Neural cell (in vitro differentiated cells): ENCODE measurements around the gene PDE4A. TPM values are rescaled to one million over a fixed set of nuclear protein-coding genes. Genes with fewer than 3 reads are reported as not detected.
"Not testable (repeated sequence)": the region's sequence is repeated elsewhere in the genome, so short reads cannot be mapped to it uniquely, and the experiment has no call there.

ENCODE experiments used
- H2AFZ ChIP-seq: fragments of 200-600, 300-800 bp; sonication (generic), shearing (Covaris generic); 2 replicates; pipeline ENCODE4 v1.6.0; 2014; ENCODE audit warnings: low read depth, mild to moderate bottlenecking, antibody characterized with exemption, low read length, moderate library complexity
- H3F3A ChIP-seq: fragments of 200-600 bp; shearing (Covaris generic); 2 replicates; pipeline ENCODE4 v1.6.1; 2016; ENCODE audit warnings: mild to moderate bottlenecking, moderate library complexity, mixed read lengths, antibody characterized with exemption, low read length; ENCODE audit not compliant: insufficient read depth, poor library complexity, severe bottlenecking
- H3K27ac ChIP-seq: fragments of 200-600, 300-800 bp; sonication (generic), shearing (Covaris generic); 2 replicates; pipeline ENCODE4 v1.5.1; 2014; ENCODE audit warnings: mild to moderate bottlenecking, low read length, moderate library complexity
- H3K27me3 ChIP-seq: fragments of 300-800, 200-600 bp; sonication (generic), shearing (Covaris generic); 2 replicates; pipeline ENCODE4 v1.6.0; 2014; ENCODE audit warnings: mild to moderate bottlenecking, low read depth, low read length, moderate library complexity; ENCODE audit not compliant: insufficient read depth
- H3K36me3 ChIP-seq: fragments of 300-800, 200-600 bp; sonication (generic), shearing (Covaris generic); 2 replicates; pipeline ENCODE4 v1.5.1; 2014; ENCODE audit warnings: mild to moderate bottlenecking, antibody characterized with exemption, low read length, moderate library complexity; ENCODE audit not compliant: insufficient read depth
- H3K4me2 ChIP-seq: fragments of 300-800, 200-600 bp; sonication (generic), shearing (Covaris generic); 2 replicates; pipeline ENCODE4 v1.6.0; 2014; ENCODE audit warnings: mild to moderate bottlenecking, low read length
- H3K4me3 ChIP-seq: fragments of 300-800, 200-600 bp; sonication (generic), shearing (Covaris generic); 2 replicates; pipeline ENCODE4 v1.5.1; 2014; ENCODE audit warnings: mild to moderate bottlenecking, low read length, moderate library complexity
- H3K79me2 ChIP-seq: fragments of 200-600 bp; shearing (Covaris generic); replicated peaks from 2 replicates; pipeline ENCODE4 v1.6.0; 2014; ENCODE audit warnings: mild to moderate bottlenecking, low read length, moderate library complexity; ENCODE audit not compliant: insufficient read depth
- H3K9ac ChIP-seq: fragments of 300-800, 200-600 bp; sonication (generic), shearing (Covaris generic); 2 replicates; pipeline ENCODE4 v1.6.1; 2016; ENCODE audit warnings: mild to moderate bottlenecking, low read length, mixed read lengths
- H3K9me2 ChIP-seq: fragments of 200-600 bp; shearing (Covaris generic); 2 replicates; pipeline ENCODE4 v1.6.1; 2016; ENCODE audit warnings: mild to moderate bottlenecking, low read length, mixed read lengths; ENCODE audit not compliant: insufficient read depth
- H3K9me3 ChIP-seq: fragments of 200-600, 300-800 bp; sonication (generic), shearing (Covaris generic); 2 replicates; pipeline ENCODE4 v1.6.1; 2016; ENCODE audit warnings: mild to moderate bottlenecking, mixed run types, low read length, moderate library complexity, mixed read lengths
- H4K20me1 ChIP-seq: fragments of 200-600 bp; shearing (Covaris generic); 2 replicates; pipeline ENCODE4 v1.6.1; 2016; ENCODE audit warnings: mild to moderate bottlenecking, mixed run types; ENCODE audit not compliant: insufficient read depth
- CTCF ChIP-seq: fragments of 450-650 bp; IDR thresholded peaks from 2 replicates; pipeline ENCODE4 v1.5.1; 2014; ENCODE audit warnings: antibody characterized with exemption, mild to moderate bottlenecking, moderate library complexity; ENCODE audit not compliant: poor library complexity, severe bottlenecking
- EP300 ChIP-seq: fragments of 450-650 bp; conservative IDR thresholded peaks from 2 replicates; pipeline ENCODE4 v1.6.1; 2014; ENCODE audit warnings: antibody characterized with exemption, mild to moderate bottlenecking, moderate library complexity; ENCODE audit not compliant: poor library complexity, severe bottlenecking
- EZH2 ChIP-seq: fragments of 200-600, 300-800 bp; shearing (Covaris generic), sonication (generic); IDR thresholded peaks from 2 replicates; pipeline ENCODE4 v1.6.1; 2014; ENCODE audit warnings: antibody characterized with exemption, low read length, borderline replicate concordance, mild to moderate bottlenecking; ENCODE audit not compliant: insufficient read depth, poor library complexity, severe bottlenecking
- MXI1 ChIP-seq: fragments of 450-650 bp; conservative IDR thresholded peaks from 2 replicates; pipeline ENCODE4 v1.6.1; 2014; ENCODE audit warnings: antibody characterized with exemption, mild to moderate bottlenecking; ENCODE audit not compliant: poor library complexity, severe bottlenecking
- POLR2AphosphoS5 ChIP-seq: IDR thresholded peaks from 2 replicates; pipeline ENCODE4 v1.6.1; 2012
- RAD21 ChIP-seq: fragments of 450-650 bp; conservative IDR thresholded peaks from 2 replicates; pipeline ENCODE4 v1.6.1; 2014; ENCODE audit warnings: antibody characterized with exemption, mild to moderate bottlenecking, moderate library complexity
- SMC3 ChIP-seq: fragments of 450-650 bp; conservative IDR thresholded peaks from 2 replicates; pipeline ENCODE4 v1.6.1; 2014; ENCODE audit warnings: antibody characterized with exemption, mild to moderate bottlenecking, moderate library complexity; ENCODE audit not compliant: poor library complexity
- TAF1 ChIP-seq: IDR thresholded peaks from 2 replicates; pipeline ENCODE4 v1.6.1; 2012; ENCODE audit warnings: low read depth
- polyA plus RNA-seq: library from polyadenylated mRNA; depleted of rRNA; stranded (reverse); fragments of >200 nt; gene quantifications from 2 replicates; pipeline ENCODE4 v1.2.3, GENCODE V29; 2014
- TF ChIP-seq, protein P1 (sequence below): IDR thresholded peaks from 2 replicates; pipeline ENCODE4 v1.6.1; 2012; ENCODE audit warnings: borderline replicate concordance

Gene PDE4A
- polyA plus RNA-seq, 1 donor from 2014 or later, result 3.4 TPM

- Histone ChIP-seq H3F3A (no peaks in the 10 kb centered on the region), H3K4me3 (no peak overlapping the region), H3K27me3 (no peaks in the 10 kb centered on the region), H3K4me2 (no peak overlapping the region), H3K79me2 (no peaks in the 10 kb centered on the region), H3K9ac (no peak overlapping the region), H4K20me1 (no peaks in the 10 kb centered on the region), H2AFZ (no peak overlapping the region), H3K9me2 (no peaks in the 10 kb centered on the region), H3K27ac (no peak overlapping the region), H3K36me3 (no peaks in the 10 kb centered on the region), H3K9me3 (no peaks in the 10 kb centered on the region)
- TF ChIP-seq SMC3 (no peak), RAD21 (no peak), TAF1 (no peak), EZH2 (no peak), POLR2AphosphoS5 (no peak), CTCF (no peak), MXI1 (no peak), EP300 (no peak)
- TF ChIP-seq, protein P1, sequence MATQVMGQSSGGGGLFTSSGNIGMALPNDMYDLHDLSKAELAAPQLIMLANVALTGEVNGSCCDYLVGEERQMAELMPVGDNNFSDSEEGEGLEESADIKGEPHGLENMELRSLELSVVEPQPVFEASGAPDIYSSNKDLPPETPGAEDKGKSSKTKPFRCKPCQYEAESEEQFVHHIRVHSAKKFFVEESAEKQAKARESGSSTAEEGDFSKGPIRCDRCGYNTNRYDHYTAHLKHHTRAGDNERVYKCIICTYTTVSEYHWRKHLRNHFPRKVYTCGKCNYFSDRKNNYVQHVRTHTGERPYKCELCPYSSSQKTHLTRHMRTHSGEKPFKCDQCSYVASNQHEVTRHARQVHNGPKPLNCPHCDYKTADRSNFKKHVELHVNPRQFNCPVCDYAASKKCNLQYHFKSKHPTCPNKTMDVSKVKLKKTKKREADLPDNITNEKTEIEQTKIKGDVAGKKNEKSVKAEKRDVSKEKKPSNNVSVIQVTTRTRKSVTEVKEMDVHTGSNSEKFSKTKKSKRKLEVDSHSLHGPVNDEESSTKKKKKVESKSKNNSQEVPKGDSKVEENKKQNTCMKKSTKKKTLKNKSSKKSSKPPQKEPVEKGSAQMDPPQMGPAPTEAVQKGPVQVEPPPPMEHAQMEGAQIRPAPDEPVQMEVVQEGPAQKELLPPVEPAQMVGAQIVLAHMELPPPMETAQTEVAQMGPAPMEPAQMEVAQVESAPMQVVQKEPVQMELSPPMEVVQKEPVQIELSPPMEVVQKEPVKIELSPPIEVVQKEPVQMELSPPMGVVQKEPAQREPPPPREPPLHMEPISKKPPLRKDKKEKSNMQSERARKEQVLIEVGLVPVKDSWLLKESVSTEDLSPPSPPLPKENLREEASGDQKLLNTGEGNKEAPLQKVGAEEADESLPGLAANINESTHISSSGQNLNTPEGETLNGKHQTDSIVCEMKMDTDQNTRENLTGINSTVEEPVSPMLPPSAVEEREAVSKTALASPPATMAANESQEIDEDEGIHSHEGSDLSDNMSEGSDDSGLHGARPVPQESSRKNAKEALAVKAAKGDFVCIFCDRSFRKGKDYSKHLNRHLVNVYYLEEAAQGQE, result no peak
Observed at GRCh38 chr19:10460714-10461046, 40.3 kb downstream of the PDE4A start.

GRCh38 chr19:10461047-10461949 lies 41.0 kb downstream of the PDE4A start:
- Histone ChIP-seq H3K27ac (no peak overlapping the region), H3K79me2 (no peaks in the 10 kb centered on the region), H3K4me2 (no peak overlapping the region), H3K9me2 (no peaks in the 10 kb centered on the region), H4K20me1 (no peaks in the 10 kb centered on the region), H3K4me3 (peak overlapping the region; percentile 54), H2AFZ (no peak overlapping the region), H3F3A (no peaks in the 10 kb centered on the region), H3K9me3 (no peaks in the 10 kb centered on the region), H3K9ac (no peak overlapping the region), H3K36me3 (no peaks in the 10 kb centered on the region), H3K27me3 (no peaks in the 10 kb centered on the region)
- TF ChIP-seq TAF1 (no peak), EP300 (no peak)

- not testable (repeated sequence) for H3K9ac ChIP-seq, H3K4me3 ChIP-seq, H3K9me3 ChIP-seq, H2AFZ ChIP-seq, H3F3A ChIP-seq, H3K27ac ChIP-seq, H3K9me2 ChIP-seq, H4K20me1 ChIP-seq, H3K4me2 ChIP-seq, H3K27me3 ChIP-seq, H3K36me3 ChIP-seq, H3K79me2 ChIP-seq
Observed at GRCh38 chr19:10462042-10462441, 41.7 kb downstream of the PDE4A start.
